Pancreas (tissue), 10 donors: ENCODE measurements around the gene HMX1. TPM values are rescaled to one million over a fixed set of nuclear protein-coding genes. Genes with fewer than 3 reads are reported as not detected.

ENCODE experiments used
- ATAC-seq, 4 donors: fragments of 200-7000 bp; cut with Tn5 transposase; one replicate each; pipeline versions ENCODE4 v1.8.0 to v1.9.1; 2020; ENCODE audit warnings: mild to moderate bottlenecking in 4 of 4, moderate library complexity in 4 of 4
- DNase-seq, 6 donors: peaks; one replicate each; pipeline ENCODE4 v3.0.0-alpha.2; 2020
- FAIRE-seq: peaks from 2 replicates; lab custom pipeline; 2012; peaks lifted over from hg19 to GRCh38; lab: Jason Lieb, UNC
- H3K27ac ChIP-seq, 4 donors: fragments of 200-600 bp; sonication (generic); 1 replicate in 3 of 4; 2 replicates in 1 of 4; pipeline versions ENCODE4 v1.5.0 to v1.8.0; 2020
- H3K27me3 ChIP-seq, 4 donors: fragments of 200-600 bp; one replicate each; pipeline ENCODE4 v1.8.0; 2021
- H3K36me3 ChIP-seq, 3 donors: fragments of 200-600 bp; sonication (generic) in 1 of 3; one replicate each; pipeline versions ENCODE4 v1.5.0 to v1.8.0; 2020 to 2021
- H3K4me1 ChIP-seq, 3 donors: fragments of 200-600 bp; one replicate each; pipeline ENCODE4 v1.8.0; 2021
- H3K4me3 ChIP-seq, 4 donors: fragments of 200-600 bp; sonication (generic) in 2 of 4; one replicate each; pipeline versions ENCODE4 v1.5.0 to v1.8.0; 2020 to 2021
- H3K9me3 ChIP-seq, 4 donors: fragments of 200-600 bp; one replicate each; pipeline ENCODE4 v1.8.0; 2021
- WGBS, 2 donors: extraction: QIAGEN DNeasy Blood & Tissue Kit; methylation state at CpG; one replicate each; pipeline ENCODE4 v1.1.7; 2013; 5-methylcytosine and 5-hydroxymethylcytosine counted together
- intact Hi-C, 3 donors: fragments of 100-400 bp; cut with DNase I; formaldehyde crosslinking; loops; one replicate each; pipeline versions ENCODE4 v1.11.1 to v1.14.2; 2022
- polyA plus RNA-seq, 2 donors: library from polyadenylated mRNA; stranded (reverse); fragments of 200-250 nt; gene quantifications; one replicate each; pipeline ENCODE4 v1.2.3, GENCODE V29; 2013
- total RNA-seq, 6 donors: library from RNA; stranded (reverse); fragmentation: NEBNext Ultra II Directional in 4 of 6; extraction: Animal tissue kit (Norgen Biotek cat#: 25700) in 4 of 6; gene quantifications; one replicate each; pipeline versions ENCODE4 v1.2.1 to v1.2.4, GENCODE V29; 2021 to 2023
- TF ChIP-seq, protein P1 (sequence below), 4 donors: fragments of 200-600 bp; sonication (generic) in 3 of 4; IDR thresholded peaks; one replicate each; pipeline versions ENCODE4 v1.5.0 to v1.8.0; 2021; ENCODE audit warnings: antibody characterized with exemption in 4 of 4
- donor health status: healthy with polysubstance abuse.
- donor health status: DM: no; HTN: no; CAD: no; lungs with moderate emphysema.
- donor health status: DM: no; HTN: no; CAD: no.
- donor health status: control.
- donor health status: control.
- donor health status: Bipolar disorder and iron deficiency.
- donor health status: DM: yes; HTN: yes; CAD: no.
- donor health status: DM: no; HTN: no; CAD: no.
- donor health status: DM: no; HTN: no; CAD: no.
- donor health status: DM: yes; HTN: yes; CAD: no.

Gene HMX1
- total and polyA plus RNA-seq, 8 donors = not detected

DNA sequence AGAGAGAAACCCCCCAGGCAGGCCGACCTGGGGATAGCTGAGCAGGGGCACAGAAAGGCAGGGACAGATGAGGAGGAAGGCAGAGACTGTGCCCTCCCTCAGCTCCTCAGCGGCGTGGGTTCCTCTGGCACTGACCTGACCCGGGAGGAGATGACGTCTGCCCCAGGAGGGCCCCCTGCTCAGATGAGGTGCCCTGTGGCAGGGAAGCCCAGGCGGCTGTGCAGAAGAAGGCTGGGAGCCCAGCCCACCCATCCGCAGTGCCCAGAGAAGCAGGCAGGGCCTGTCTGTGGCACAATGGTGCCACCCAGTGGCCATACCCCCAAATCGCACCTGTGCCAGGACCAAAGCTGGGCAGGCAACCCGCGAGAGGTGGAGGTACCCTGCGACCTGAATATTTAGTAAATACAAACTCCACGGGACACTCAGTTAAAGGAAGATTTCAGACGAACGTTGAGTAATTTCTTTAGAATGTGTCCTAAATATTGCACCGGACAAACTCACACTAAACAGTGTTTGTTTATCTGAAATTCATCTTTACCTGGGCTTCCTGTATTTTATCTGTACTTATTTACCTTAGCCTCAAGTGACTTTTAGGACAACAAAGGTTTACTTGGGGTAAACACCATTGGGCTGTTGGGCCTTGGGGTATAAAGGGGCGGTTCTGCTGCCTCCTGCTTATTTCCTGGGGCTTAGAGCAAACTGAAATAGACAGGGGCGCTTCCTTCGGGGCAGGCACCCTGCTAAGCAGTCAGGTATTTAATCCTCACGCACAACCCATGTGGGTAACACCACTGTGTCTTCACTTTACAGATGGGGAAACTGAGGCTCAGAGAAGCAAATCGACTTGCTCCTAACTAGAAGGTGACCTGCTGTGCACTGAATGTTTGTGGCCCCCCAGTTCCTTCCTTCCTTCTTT, 46.5 kb upstream of the HMX1 start:
- H3K27me3 ChIP-seq = no peaks in the 10 kb centered on the region
- WGBS, 2 donors = 10% methylated on average over 20 of the region's 20 CpGs
- intact Hi-C loops = loop anchor here in 2 of 3 donors (10.0 kb wide), 1 partner anchor 313 kb away; no protein-coding TSS in a partner anchor
- no peaks in the 10 kb centered on the region for H3K9me3 ChIP-seq
- no peak overlapping the region for H3K4me3 ChIP-seq
- DNase-seq = peak; percentile 26 to 92 (median 76)
- peak; percentile 90 to 99 (median 94) for ATAC-seq
- FAIRE-seq = no peak
- H3K27ac ChIP-seq = no peak overlapping the region
- TF ChIP-seq, protein P1, sequence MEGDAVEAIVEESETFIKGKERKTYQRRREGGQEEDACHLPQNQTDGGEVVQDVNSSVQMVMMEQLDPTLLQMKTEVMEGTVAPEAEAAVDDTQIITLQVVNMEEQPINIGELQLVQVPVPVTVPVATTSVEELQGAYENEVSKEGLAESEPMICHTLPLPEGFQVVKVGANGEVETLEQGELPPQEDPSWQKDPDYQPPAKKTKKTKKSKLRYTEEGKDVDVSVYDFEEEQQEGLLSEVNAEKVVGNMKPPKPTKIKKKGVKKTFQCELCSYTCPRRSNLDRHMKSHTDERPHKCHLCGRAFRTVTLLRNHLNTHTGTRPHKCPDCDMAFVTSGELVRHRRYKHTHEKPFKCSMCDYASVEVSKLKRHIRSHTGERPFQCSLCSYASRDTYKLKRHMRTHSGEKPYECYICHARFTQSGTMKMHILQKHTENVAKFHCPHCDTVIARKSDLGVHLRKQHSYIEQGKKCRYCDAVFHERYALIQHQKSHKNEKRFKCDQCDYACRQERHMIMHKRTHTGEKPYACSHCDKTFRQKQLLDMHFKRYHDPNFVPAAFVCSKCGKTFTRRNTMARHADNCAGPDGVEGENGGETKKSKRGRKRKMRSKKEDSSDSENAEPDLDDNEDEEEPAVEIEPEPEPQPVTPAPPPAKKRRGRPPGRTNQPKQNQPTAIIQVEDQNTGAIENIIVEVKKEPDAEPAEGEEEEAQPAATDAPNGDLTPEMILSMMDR (IDR thresholded peaks at IDR 0.05) = peak; percentile 81 to 90 (median 82)
- H3K36me3 ChIP-seq = no peaks in the 10 kb centered on the region
- H3K4me1 ChIP-seq = no peaks in the 10 kb centered on the region

GRCh38 chr4:8917321-8917811, 45.7 kb upstream of the HMX1 start:
- ATAC-seq = peak in 1 of 4 donors; percentile 16
- intact Hi-C loops = loop anchor here in 2 of 3 donors (10.0 kb wide), 1 partner anchor 313 kb away; no protein-coding TSS in a partner anchor
- no peak for FAIRE-seq
- no peaks in the 10 kb centered on the region for H3K9me3 ChIP-seq
- TF ChIP-seq, protein P1 (IDR thresholded peaks at IDR 0.05) = no peak
- H3K27ac ChIP-seq = no peak overlapping the region
- H3K4me1 ChIP-seq = no peaks in the 10 kb centered on the region
- H3K27me3 ChIP-seq = no peaks in the 10 kb centered on the region
- 69 to 74% methylated on average over 12 of the region's 12 CpGs for WGBS, 2 donors
- peak in 1 of 6 donors; percentile 5 for DNase-seq
- H3K36me3 ChIP-seq = no peaks in the 10 kb centered on the region
- H3K4me3 ChIP-seq = no peak overlapping the region

- TF ChIP-seq, protein P1 (IDR thresholded peaks at IDR 0.05) = no peak
- no peak overlapping the region for H3K27ac ChIP-seq
- no peak overlapping the region for H3K4me3 ChIP-seq
- no peaks in the 10 kb centered on the region for H3K4me1 ChIP-seq
- H3K9me3 ChIP-seq = no peaks in the 10 kb centered on the region
- no peak for DNase-seq
- no peaks in the 10 kb centered on the region for H3K27me3 ChIP-seq
- no peaks in the 10 kb centered on the region for H3K36me3 ChIP-seq
- no peak for ATAC-seq
- FAIRE-seq = no peak
- intact Hi-C loops = loop anchor here in 2 of 3 donors (10.0 kb wide), 1 partner anchor 312 kb away; no protein-coding TSS in a partner anchor
- WGBS, 2 donors = 78 to 79% methylated on average over 2 of the region's 2 CpGs
Measured at GRCh38 chr4:8916906-8917305, 45.3 kb upstream of the HMX1 start.

DNA sequence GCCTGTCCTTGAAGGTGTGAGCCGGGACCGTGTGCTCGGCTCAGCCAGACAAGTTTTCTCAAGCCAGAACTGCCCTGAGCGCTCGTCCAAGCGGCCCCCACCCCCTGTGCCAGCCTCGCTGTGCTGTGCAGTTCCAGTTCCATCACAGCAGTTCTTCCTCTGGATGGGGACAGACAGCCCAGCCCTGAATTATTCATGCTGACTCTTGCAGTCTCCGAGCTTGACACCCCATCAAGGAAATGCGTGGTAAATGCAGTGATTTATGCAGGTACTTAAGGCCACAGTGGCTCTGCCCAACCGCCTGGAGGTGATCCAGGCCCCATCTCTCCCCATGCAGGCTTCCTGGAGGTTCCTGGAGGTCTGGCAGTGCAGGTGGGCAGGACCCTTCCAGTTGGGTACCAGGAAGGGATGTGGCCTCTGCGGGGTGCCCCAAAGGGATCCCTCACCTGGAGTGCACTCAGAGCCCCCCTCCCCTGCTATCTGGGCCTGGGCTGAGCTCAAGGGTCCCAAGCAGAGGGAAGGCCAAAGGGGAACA, 44.8 kb upstream of the HMX1 start:
- ATAC-seq = no peak
- Histone ChIP-seq H3K9me3 (no peaks in the 10 kb centered on the region), H3K4me3 (no peak overlapping the region), H3K27me3 (no peaks in the 10 kb centered on the region), H3K4me1 (no peaks in the 10 kb centered on the region), H3K27ac (no peak overlapping the region), H3K36me3 (no peaks in the 10 kb centered on the region)
- 24 to 42% methylated on average over 11 of the region's 11 CpGs for WGBS, 2 donors
- intact Hi-C loops = loop anchor here in 2 of 3 donors (10.0 kb wide), 1 partner anchor 312 kb away; no protein-coding TSS in a partner anchor
- FAIRE-seq = no peak
- DNase-seq = peak in 1 of 6 donors; percentile 6
- TF ChIP-seq, protein P1 (IDR thresholded peaks at IDR 0.05) = no peak
